CD14-positive monocyte (primary cell): Measurements from ENCODE around the gene KSR2. TPM values are rescaled to one million over a fixed set of nuclear protein-coding genes. Genes with fewer than 3 reads are reported as not detected.

ENCODE experiments used
- DNase-seq, 3 donors: peaks; one replicate each; pipeline ENCODE4 v3.0.0-alpha.2; 2011 to 2022
- H2AFZ ChIP-seq: 2 replicates; pipeline ENCODE4 v1.6.0; 2012; ENCODE audit warnings: mild to moderate bottlenecking, low read depth, low read length, inconsistent platforms; ENCODE audit not compliant: insufficient read depth, poor library complexity, severe bottlenecking
- H3K27ac ChIP-seq, 2 donors: 1 replicate in 1 of 2; 2 replicates in 1 of 2; pipeline ENCODE4 v1.5.1; 2012 to 2013; ENCODE audit warnings: low read length in 2 of 2, control low read depth in 1 of 2, inconsistent platforms in 1 of 2, low read depth in 1 of 2, mild to moderate bottlenecking in 1 of 2
- H3K27me3 ChIP-seq, 2 donors: one replicate each; pipeline versions ENCODE4 v1.6.0 to v1.6.1; 2011 to 2013; ENCODE audit warnings: low read length in 2 of 2; ENCODE audit not compliant: control insufficient read depth in 2 of 2, insufficient read depth in 2 of 2
- H3K36me3 ChIP-seq, 2 donors: replicated peaks in 1 of 2; 1 replicate in 1 of 2; 2 replicates in 1 of 2; pipeline versions ENCODE4 v1.5.1 to v1.6.1; 2012 to 2013; ENCODE audit warnings: low read length in 2 of 2, control low read depth in 1 of 2, inconsistent platforms in 1 of 2, mild to moderate bottlenecking in 1 of 2; ENCODE audit not compliant: insufficient read depth in 2 of 2, control insufficient read depth in 1 of 2
- H3K4me1 ChIP-seq, 2 donors: 1 replicate in 1 of 2; 2 replicates in 1 of 2; pipeline versions ENCODE4 v1.5.1 to v1.6.1; 2012 to 2013; ENCODE audit warnings: low read length in 2 of 2, control low read depth in 1 of 2, inconsistent platforms in 1 of 2, mild to moderate bottlenecking in 1 of 2, moderate library complexity in 1 of 2; ENCODE audit not compliant: insufficient read depth in 2 of 2, control insufficient read depth in 1 of 2
- H3K4me2 ChIP-seq: replicated peaks from 2 replicates; pipeline ENCODE3; 2012; ENCODE audit warnings: low read length, moderate library complexity, mild to moderate bottlenecking; ENCODE audit not compliant: poor library complexity, severe bottlenecking; ENCODE audit errors: extremely low read depth
- H3K4me3 ChIP-seq, 3 experiments: fragments of 200-600 bp in 1 of 3; sonication (generic) in 1 of 3; replicated peaks in 1 of 3; 1 replicate in 2 of 3; 2 replicates in 1 of 3; pipeline ENCODE4 v1.5.1; 2011 to 2013; ENCODE audit warnings: low read length in 3 of 3, mild to moderate bottlenecking in 3 of 3, control low read depth in 2 of 3, low read depth in 2 of 3, inconsistent platforms in 1 of 3, moderate library complexity in 1 of 3
- H3K79me2 ChIP-seq: 2 replicates; pipeline ENCODE4 v1.6.0; 2012; ENCODE audit warnings: mild to moderate bottlenecking, control low read depth, inconsistent platforms, low read length, moderate library complexity; ENCODE audit not compliant: insufficient read depth
- H3K9ac ChIP-seq: 2 replicates; pipeline ENCODE4 v1.6.0; 2017; ENCODE audit warnings: low read length, mild to moderate bottlenecking; ENCODE audit not compliant: insufficient read depth, poor library complexity, severe bottlenecking
- H3K9me3 ChIP-seq, 2 donors: replicated peaks in 1 of 2; 1 replicate in 1 of 2; 2 replicates in 1 of 2; pipeline versions ENCODE4 v1.5.1 to v1.6.1; 2012 to 2013; ENCODE audit warnings: low read length in 2 of 2, control low read depth in 1 of 2; ENCODE audit not compliant: control insufficient read depth in 1 of 2, insufficient read depth in 1 of 2
- H4K20me1 ChIP-seq: 2 replicates; pipeline ENCODE4 v1.6.0; 2012; ENCODE audit warnings: mild to moderate bottlenecking, low read length, control low read depth, moderate library complexity; ENCODE audit not compliant: insufficient read depth
- H3K27ac Mint-ChIP-seq, 7 donors: one replicate each; pipeline ENCODE4 v1.8.0; 2020; ENCODE audit warnings: mild to moderate bottlenecking in 7 of 7, mixed read lengths in 7 of 7, moderate library complexity in 6 of 7, inconsistent platforms in 2 of 7
- H3K27me3 Mint-ChIP-seq, 3 donors: one replicate each; pipeline ENCODE4 v1.8.0; 2021 to 2022; ENCODE audit warnings: low read depth in 3 of 3, mild to moderate bottlenecking in 3 of 3, mixed read lengths in 3 of 3, moderate library complexity in 3 of 3, inconsistent platforms in 1 of 3
- H3K36me3 Mint-ChIP-seq, 2 donors: one replicate each; pipeline ENCODE4 v1.8.0; 2020; ENCODE audit warnings: mixed read lengths in 2 of 2, inconsistent platforms in 1 of 2, mild to moderate bottlenecking in 1 of 2
- H3K4me1 Mint-ChIP-seq: one replicate; pipeline ENCODE4 v1.8.0; 2020; ENCODE audit warnings: mild to moderate bottlenecking, mixed read lengths
- H3K4me3 Mint-ChIP-seq, 2 donors: one replicate each; pipeline ENCODE4 v1.8.0; 2020; ENCODE audit warnings: mild to moderate bottlenecking in 2 of 2, mixed read lengths in 2 of 2, moderate library complexity in 1 of 2
- H3K9me3 Mint-ChIP-seq, 7 donors: one replicate each; pipeline ENCODE4 v1.8.0; 2020 to 2022; ENCODE audit warnings: mixed read lengths in 7 of 7, mild to moderate bottlenecking in 6 of 7, moderate library complexity in 6 of 7, inconsistent platforms in 2 of 7
- WGBS: methylation state at CpG from one replicate; pipeline ENCODE4 v1.1.5; 2013; ENCODE audit warnings: missing lambda C conversion rate; ENCODE audit not compliant: insufficient coverage; 5-methylcytosine and 5-hydroxymethylcytosine counted together
- intact Hi-C, 2 donors: fragments of 100-400 bp; cut with micrococcal nuclease; formaldehyde crosslinking; loops; one replicate each; pipeline versions ENCODE4 v1.15.0 to v1.15.1; 2023
- polyA plus RNA-seq, 3 donors: library from polyadenylated mRNA; depleted of rRNA in 1 of 3; unstranded in 2 of 3; stranded (reverse) in 1 of 3; fragments of 300-500 nt in 2 of 3; fragments of >200 nt in 1 of 3; fragmentation: Illumina TruSeq in 2 of 3; gene quantifications; 1 replicate in 2 of 3; 2 replicates in 1 of 3; pipeline ENCODE4 v1.2.3, GENCODE V29; 2012 to 2021
- TF ChIP-seq, protein P1 (sequence below): fragments of 200-600 bp; IDR thresholded peaks from one replicate; pipeline ENCODE4 v1.8.0; 2022; ENCODE audit warnings: antibody characterized with exemption, mild to moderate bottlenecking

Gene KSR2
- polyA plus RNA-seq, 3 donors, result not detected

DNA sequence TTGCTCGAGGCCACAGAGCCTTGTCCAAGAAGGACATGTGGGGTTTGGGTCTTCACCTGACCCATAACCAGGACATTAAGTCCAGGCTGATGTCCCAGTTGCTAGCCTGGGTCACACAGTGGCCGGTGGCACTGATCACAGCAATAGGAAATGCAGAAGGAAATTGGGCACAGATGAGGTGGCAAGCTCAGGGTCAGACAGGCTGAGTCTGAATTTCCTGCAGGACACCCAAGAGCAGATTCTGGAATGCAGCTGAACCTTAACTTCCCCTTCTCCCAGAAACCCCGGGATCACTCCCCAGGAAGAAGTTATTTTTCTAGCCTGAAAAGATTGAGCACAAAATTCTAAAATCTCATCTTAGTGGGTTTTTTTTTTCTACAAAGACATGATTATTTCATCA is 199.9 kb downstream of the KSR2 start:
- no peaks in the 10 kb centered on the region for H3K79me2 ChIP-seq
- H3K4me3 Mint-ChIP-seq, result no peak overlapping the region
- no peak overlapping the region for H3K27ac ChIP-seq
- no peaks in the 10 kb centered on the region for H3K27me3 ChIP-seq
- H3K9ac ChIP-seq, result no peak overlapping the region
- peaks cover 0 to 8% of the 10 kb centered on the region in 2 donors for H3K9me3 ChIP-seq
- H2AFZ ChIP-seq, result no peak overlapping the region
- no peaks in the 10 kb centered on the region for H3K4me1 Mint-ChIP-seq
- no peaks in the 10 kb centered on the region for H4K20me1 ChIP-seq
- no peaks in the 10 kb centered on the region for H3K4me1 ChIP-seq
- H3K27ac Mint-ChIP-seq, result no peak overlapping the region
- DNase-seq, result no peak
- no peaks in the 10 kb centered on the region for H3K36me3 Mint-ChIP-seq
- H3K9me3 Mint-ChIP-seq, result peaks cover 7 to 19% (median 11%) of the 10 kb centered on the region in 7 donors
- no peak overlapping the region for H3K4me2 ChIP-seq
- 43% methylated on average over 2 of the region's 3 CpGs for WGBS
- TF ChIP-seq, protein P1, sequence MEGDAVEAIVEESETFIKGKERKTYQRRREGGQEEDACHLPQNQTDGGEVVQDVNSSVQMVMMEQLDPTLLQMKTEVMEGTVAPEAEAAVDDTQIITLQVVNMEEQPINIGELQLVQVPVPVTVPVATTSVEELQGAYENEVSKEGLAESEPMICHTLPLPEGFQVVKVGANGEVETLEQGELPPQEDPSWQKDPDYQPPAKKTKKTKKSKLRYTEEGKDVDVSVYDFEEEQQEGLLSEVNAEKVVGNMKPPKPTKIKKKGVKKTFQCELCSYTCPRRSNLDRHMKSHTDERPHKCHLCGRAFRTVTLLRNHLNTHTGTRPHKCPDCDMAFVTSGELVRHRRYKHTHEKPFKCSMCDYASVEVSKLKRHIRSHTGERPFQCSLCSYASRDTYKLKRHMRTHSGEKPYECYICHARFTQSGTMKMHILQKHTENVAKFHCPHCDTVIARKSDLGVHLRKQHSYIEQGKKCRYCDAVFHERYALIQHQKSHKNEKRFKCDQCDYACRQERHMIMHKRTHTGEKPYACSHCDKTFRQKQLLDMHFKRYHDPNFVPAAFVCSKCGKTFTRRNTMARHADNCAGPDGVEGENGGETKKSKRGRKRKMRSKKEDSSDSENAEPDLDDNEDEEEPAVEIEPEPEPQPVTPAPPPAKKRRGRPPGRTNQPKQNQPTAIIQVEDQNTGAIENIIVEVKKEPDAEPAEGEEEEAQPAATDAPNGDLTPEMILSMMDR, result no peak
- no peaks in the 10 kb centered on the region for H3K36me3 ChIP-seq
- H3K4me3 ChIP-seq, result no peak overlapping the region
- peaks cover 0 to 1% (median 0%) of the 10 kb centered on the region in 3 donors for H3K27me3 Mint-ChIP-seq
- intact Hi-C loops, result no loop called here

DNA sequence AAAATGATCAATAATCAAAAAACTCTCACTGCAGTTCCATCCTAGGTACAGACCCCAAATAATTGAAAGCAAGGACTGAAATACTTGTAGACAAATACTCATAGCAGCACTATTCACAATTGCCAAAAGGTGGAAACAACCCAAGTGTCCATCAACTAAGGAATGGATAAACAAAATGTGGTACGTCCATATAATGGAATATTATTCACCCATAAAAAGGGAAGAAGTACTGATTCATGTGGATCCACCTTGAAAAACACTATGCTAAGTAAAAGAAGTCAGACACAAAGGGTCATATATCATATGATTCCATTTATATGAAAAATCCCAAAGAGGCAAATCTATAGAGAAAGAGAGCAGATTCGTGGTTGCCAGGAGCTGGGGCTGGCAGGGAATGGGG is 202.8 kb downstream of the KSR2 start:
- H3K4me3 ChIP-seq, result no peak overlapping the region
- intact Hi-C loops, result no loop called here
- Mint-ChIP-seq H3K27ac (no peak overlapping the region), H3K36me3 (no peaks in the 10 kb centered on the region), H3K4me3 (no peak overlapping the region), H3K9me3 (peaks cover 9 to 32% (median 23%) of the 10 kb centered on the region in 7 donors), H3K4me1 (no peaks in the 10 kb centered on the region), H3K27me3 (peaks cover 0 to 3% (median 1%) of the 10 kb centered on the region in 3 donors)
- TF ChIP-seq, protein P1, result no peak
- H3K27ac ChIP-seq, result no peak overlapping the region
- no peak overlapping the region for H3K9ac ChIP-seq
- no peaks in the 10 kb centered on the region for H3K27me3 ChIP-seq
- no peaks in the 10 kb centered on the region for H3K79me2 ChIP-seq
- no peak overlapping the region for H3K4me2 ChIP-seq
- H3K4me1 ChIP-seq, result no peaks in the 10 kb centered on the region
- DNase-seq, result no peak
- no peaks in the 10 kb centered on the region for H4K20me1 ChIP-seq
- WGBS, result no CpG with 5 or more reads among the region's 2 CpGs
- H3K9me3 ChIP-seq, result peaks cover 4 to 15% of the 10 kb centered on the region in 2 donors
- H2AFZ ChIP-seq, result no peak overlapping the region
- H3K36me3 ChIP-seq, result no peaks in the 10 kb centered on the region
